Stimulated activated naive CD4-positive, alpha-beta T cell treated with Interleukin-2 at 50 U/mL for 16 hours (primary cell): ENCODE data around the gene GABRA1.

Experiments
- DNase-seq: peaks from one replicate; lab custom pipeline; 2025; lab: John Stamatoyannopoulos, UW

GABRA1 gene

DNA sequence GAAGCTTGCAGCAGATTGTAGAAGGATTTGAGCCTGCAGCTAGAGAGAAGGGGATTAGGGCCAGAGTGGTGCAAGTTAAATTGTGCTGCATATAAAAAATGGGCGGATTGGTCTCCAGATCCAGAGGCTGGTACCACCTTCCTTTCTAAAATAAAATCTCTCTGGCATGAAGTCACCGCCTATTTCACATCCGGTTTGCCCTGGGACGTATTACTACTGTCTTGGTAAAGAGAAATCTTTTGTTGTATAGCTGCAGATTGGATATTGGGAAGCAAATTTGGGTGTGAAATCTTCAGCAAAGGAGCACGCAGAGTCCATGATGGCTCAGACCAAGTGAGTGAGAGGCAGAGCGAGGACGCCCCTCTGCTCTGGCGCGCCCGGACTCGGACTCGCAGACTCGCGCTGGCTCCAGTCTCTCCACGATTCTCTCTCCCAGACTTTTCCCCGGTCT, at the start of gene GABRA1:
GABRA1 (plus strand) TSS at position 180 of the 451 bp plus-strand sequence. CDS start 2,691 bp downstream, outside the sequence.
- no peak for DNase-seq

- DNase-seq: no peak
Measured at GRCh38 chr5:161799316-161799715, 48.6 kb upstream of the GABRA1 start.

DNA sequence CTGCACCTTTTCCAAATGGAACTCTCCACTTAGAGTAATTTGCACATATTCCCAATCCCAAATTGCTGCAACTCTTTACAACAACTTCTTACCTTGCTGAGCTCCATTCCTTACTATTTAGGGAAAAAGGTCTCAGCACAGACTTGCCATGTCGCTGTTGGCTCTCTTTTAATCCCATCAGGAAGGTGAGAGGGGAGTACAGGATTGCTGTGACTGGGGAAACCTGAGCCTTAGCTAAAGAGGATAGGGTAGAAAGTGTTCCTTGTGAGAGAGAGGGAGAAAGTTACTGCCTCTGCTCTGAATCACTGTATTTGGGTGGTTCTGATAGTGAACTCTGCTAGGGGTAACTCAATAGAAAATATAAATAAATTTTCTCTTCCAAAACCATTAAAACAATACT, 43.7 kb upstream of the GABRA1 start:
- DNase-seq: no peak

GRCh38 chr5:161846746-161847145, 1.2 kb upstream of the GABRA1 start:
- no peak for DNase-seq

GRCh38 chr5:161847447-161847846, 473 bp upstream of the GABRA1 start:
- DNase-seq: no peak

DNA sequence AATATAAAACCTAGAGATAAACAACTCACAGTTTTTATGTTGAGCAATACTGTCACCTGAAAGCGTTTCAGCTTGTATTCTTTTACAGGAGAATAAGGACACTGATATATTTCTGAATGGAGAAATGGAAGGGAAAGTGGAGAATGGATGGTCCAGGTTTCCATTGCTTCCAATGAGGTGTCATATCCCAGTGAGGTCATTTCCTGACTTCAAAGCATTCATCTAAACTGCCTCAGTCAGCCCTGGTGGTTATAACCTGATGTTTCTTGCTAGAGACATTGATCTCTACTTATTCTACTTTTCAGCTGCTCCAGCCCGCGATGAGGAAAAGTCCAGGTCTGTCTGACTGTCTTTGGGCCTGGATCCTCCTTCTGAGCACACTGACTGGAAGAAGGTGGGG, 2.6 kb downstream of the GABRA1 start:
- no peak for DNase-seq

- DNase-seq: no peak
Measured at GRCh38 chr5:161851691-161852299, 3.9 kb downstream of the GABRA1 start.

- DNase-seq: no peak
Measured at GRCh38 chr5:161857358-161857757, 9.4 kb downstream of the GABRA1 start.

DNA sequence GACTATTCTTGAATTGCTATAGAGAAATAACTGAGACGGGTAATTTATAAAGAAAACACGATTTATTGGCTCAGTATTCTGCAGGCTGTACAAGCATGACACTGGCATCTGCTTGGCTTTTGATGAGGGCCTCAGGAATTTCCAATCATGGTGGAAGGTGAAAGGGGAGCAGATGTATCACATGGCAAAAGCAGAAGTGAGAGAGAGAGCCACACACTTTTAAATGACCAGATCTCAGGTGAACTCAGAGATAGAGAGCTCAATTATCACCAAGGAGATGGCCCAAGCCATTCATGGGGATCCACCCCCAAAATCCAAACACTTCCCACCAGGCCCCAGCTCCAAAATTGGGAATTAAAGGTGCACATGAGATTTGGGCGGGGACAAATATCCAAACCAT, 15.3 kb downstream of the GABRA1 start:
- no peak for DNase-seq

DNA sequence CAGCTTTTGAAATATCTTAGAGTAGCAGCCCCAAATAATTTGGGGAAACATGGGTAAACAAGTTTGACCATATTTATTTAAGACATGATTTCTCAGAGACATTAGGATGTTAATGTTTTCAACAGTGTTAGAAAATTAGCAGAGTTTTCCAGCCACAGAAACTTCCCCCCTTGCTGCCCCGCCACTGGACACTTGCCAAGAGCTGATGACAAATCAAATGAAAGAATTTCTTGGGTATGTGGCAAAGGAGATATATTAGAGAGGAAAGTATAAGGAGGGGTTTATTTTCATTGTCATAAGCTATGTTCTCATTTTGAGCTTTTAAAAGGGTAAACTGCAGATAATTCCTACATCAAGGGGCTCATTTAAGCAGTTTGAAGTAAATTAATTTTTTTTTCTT, 15.9 kb downstream of the GABRA1 start:
- no peak for DNase-seq

DNA sequence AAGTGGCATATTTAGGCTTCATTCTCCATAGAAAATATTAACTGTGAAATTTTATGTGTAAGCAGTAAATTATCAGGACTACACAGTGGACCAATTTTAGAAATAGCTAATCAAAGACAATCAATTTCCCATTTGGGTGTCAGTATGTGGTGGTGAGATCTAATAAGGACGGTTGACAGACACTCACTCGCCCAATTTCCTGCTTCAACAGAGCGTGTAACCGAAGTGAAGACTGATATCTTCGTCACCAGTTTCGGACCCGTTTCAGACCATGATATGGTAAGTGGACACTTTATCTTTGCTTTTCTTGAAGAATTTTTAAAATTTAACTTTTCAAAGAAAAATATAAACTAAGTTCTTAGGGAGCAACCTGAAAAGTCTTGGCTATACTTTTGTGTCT, 17.6 kb downstream of the GABRA1 start:
- no peak for DNase-seq

DNA sequence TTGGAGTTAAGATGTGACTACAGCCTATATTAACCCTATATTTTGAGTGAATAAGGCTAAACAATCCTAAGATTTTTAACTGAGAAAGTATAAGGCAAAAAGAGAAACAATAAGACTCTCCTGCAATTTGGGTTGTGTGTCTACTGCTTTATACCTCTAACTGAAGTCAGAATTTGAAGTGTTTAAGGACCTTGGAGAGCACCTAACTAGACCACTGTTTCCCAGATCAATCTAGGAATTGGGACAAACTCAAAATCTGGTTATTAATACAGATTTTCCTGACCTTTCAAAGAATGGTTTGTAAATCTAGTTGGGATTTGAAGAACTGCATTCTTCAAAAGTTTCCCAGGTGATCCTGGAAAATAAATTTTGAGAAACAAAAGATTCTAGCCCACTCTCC, 42.1 kb downstream of the GABRA1 start:
- no peak for DNase-seq

GRCh38 chr5:161895514-161895913, 47.6 kb downstream of the GABRA1 start:
- no peak for DNase-seq

- DNase-seq: no peak
Measured at GRCh38 chr5:161897033-161897432, 49.1 kb downstream of the GABRA1 start.

DNA sequence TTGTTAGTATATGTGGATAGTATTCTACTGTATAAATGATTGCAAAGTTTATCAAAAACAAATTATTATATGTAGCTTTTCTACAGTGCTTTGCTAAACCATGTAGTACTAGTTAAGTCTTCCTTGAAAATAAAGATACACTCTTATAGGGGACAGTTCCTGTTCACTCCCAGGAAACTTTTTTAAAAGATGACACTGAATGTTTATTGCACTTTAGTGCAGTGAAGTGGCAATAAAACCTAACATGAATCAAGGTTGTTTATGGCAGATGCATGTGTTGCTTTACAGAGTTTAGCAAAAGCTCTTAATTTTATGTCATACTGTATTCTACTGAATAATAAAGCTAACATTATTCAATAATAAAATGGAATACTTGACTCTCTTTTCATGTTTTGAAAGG, 51.7 kb downstream of the GABRA1 start:
- DNase-seq: no peak

DNA sequence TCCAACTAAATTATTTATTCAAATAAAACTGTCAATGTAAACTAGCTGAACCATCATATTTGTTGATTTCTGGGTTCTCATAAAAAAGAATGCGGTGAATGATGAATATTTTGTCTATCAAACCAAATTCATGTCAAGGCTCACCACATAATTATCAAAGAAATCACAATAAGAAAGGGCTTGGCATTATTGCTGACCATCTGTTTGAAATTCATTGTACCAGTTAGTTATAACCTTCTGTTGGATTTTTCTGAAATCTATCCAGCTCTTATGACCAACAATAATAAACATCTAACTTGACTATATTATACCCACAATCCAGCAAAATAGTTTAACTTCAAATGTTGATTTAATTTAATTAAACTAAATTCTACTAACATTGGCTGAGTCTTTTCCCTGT, 53.1 kb downstream of the GABRA1 start:
- no peak for DNase-seq

- no peak for DNase-seq
Measured at GRCh38 chr5:161921781-161922180, 73.9 kb downstream of the GABRA1 start.

GRCh38 chr5:161924270-161924669, 76.3 kb downstream of the GABRA1 start:
- DNase-seq: no peak

- no peak for DNase-seq
Measured at GRCh38 chr5:161925960-161926359, 78.0 kb downstream of the GABRA1 start.

GRCh38 chr5:161934486-161934885, 86.6 kb downstream of the GABRA1 start:
- no peak for DNase-seq

- no peak for DNase-seq
Measured at GRCh38 chr5:161944974-161945373, 97.1 kb downstream of the GABRA1 start.

GRCh38 chr5:161946911-161947310, 99.0 kb downstream of the GABRA1 start:
- no peak for DNase-seq
